HL-60 (cell line): ENCODE results near the gene FHIT.

Source experiments
- CTCF ChIP-seq: IDR thresholded peaks from one replicate; pipeline ENCODE4 v1.5.1; 2011; ENCODE audit warnings: low read length, control low read depth, inconsistent platforms; ENCODE audit not compliant: insufficient read depth
- POLR2AphosphoS5 ChIP-seq: IDR thresholded peaks from 2 replicates; pipeline ENCODE4 v1.6.1; 2012; ENCODE audit warnings: low read depth

- no peak for TF ChIP-seq CTCF
- TF ChIP-seq POLR2AphosphoS5, result no peak
These were observed 134.0 kb downstream of the FHIT start for GRCh38 chr3:61117045-61117898.
